MM.1S (cell line): ENCODE results near the gene RBMS2.

Source experiments
- CTCF ChIP-seq: fragments of 300-600 bp; sonication (generic); IDR thresholded peaks from 2 replicates; pipeline ENCODE4 v1.5.1; 2016; ENCODE audit warnings: antibody characterized with exemption, low read length, mixed read lengths
- EZH2 ChIP-seq: fragments of 300-600 bp; sonication (generic); optimal IDR thresholded peaks from 2 replicates; pipeline ENCODE3; 2017; ENCODE audit warnings: low read depth, mild to moderate bottlenecking, antibody characterized with exemption, low read length, mixed read lengths
- EZH2phosphoT487 ChIP-seq: fragments of 300-600 bp; sonication (generic); IDR thresholded peaks from 2 replicates; pipeline ENCODE4 v1.6.1; 2018; ENCODE audit warnings: antibody characterized with exemption, low read length

GRCh38 chr12:56565510-56566101, 44.0 kb downstream of the RBMS2 start:
- no peak for TF ChIP-seq CTCF
- no peak for TF ChIP-seq EZH2phosphoT487
- TF ChIP-seq EZH2 = no peak
